Right renal cortex interstitium (tissue), 3 donors: Measurements from ENCODE around the gene ST8SIA4. TPM values are rescaled to one million over a fixed set of nuclear protein-coding genes. Genes with fewer than 3 reads are reported as not detected.

ENCODE experiments used
- DNase-seq, 3 donors: peaks; one replicate each; pipeline ENCODE4 v3.0.0-alpha.2; 2013; ENCODE audit warnings: low read depth in 3 of 3, low spot score in 2 of 3
- polyA plus RNA-seq, 3 donors: library from polyadenylated mRNA; unstranded; fragments of 120-200 nt; gene quantifications; one replicate each; pipeline ENCODE4 v1.2.1, GENCODE V29; 2013; ENCODE audit not compliant: insufficient read length in 3 of 3

ST8SIA4 gene
- polyA plus RNA-seq, 3 donors: 5.7 to 6.2 (median 6.1) TPM

GRCh38 chr5:100872408-100873190, 30.5 kb downstream of the ST8SIA4 start:
- DNase-seq: no peak

- no peak for DNase-seq
These were observed 36.0 kb downstream of the ST8SIA4 start for GRCh38 chr5:100867039-100867562.

GRCh38 chr5:100864931-100865330, 38.2 kb downstream of the ST8SIA4 start:
- DNase-seq: no peak

GRCh38 chr5:100863739-100864138, 39.3 kb downstream of the ST8SIA4 start:
- no peak for DNase-seq

- DNase-seq: no peak
These were observed 41.9 kb downstream of the ST8SIA4 start for GRCh38 chr5:100861148-100861547.

GRCh38 chr5:100860407-100860806, 42.7 kb downstream of the ST8SIA4 start:
- DNase-seq: no peak

GRCh38 chr5:100858987-100859545, 44.0 kb downstream of the ST8SIA4 start:
- no peak for DNase-seq

- DNase-seq: no peak
These were observed 46.6 kb downstream of the ST8SIA4 start for GRCh38 chr5:100856462-100856861.

GRCh38 chr5:100855937-100856430, 47.1 kb downstream of the ST8SIA4 start:
- no peak for DNase-seq

- DNase-seq: no peak
These were observed 47.8 kb downstream of the ST8SIA4 start for GRCh38 chr5:100855295-100855694.

- DNase-seq: no peak
These were observed 48.5 kb downstream of the ST8SIA4 start for GRCh38 chr5:100854591-100854990.

GRCh38 chr5:100853582-100853981, 49.5 kb downstream of the ST8SIA4 start:
- DNase-seq: no peak

GRCh38 chr5:100852988-100853449, 50.1 kb downstream of the ST8SIA4 start:
- no peak for DNase-seq

- DNase-seq: no peak
These were observed 51.0 kb downstream of the ST8SIA4 start for GRCh38 chr5:100852051-100852450.

- DNase-seq: no peak
These were observed 56.3 kb downstream of the ST8SIA4 start for GRCh38 chr5:100846772-100847171.

GRCh38 chr5:100842080-100842479, 61.0 kb downstream of the ST8SIA4 start:
- DNase-seq: no peak

GRCh38 chr5:100841358-100842076, 61.6 kb downstream of the ST8SIA4 start:
- DNase-seq: no peak

GRCh38 chr5:100840789-100841188, 62.3 kb downstream of the ST8SIA4 start:
- DNase-seq: no peak

GRCh38 chr5:100840370-100840769, 62.7 kb downstream of the ST8SIA4 start:
- no peak for DNase-seq

GRCh38 chr5:100838048-100838473, 65.0 kb downstream of the ST8SIA4 start:
- DNase-seq: no peak

- no peak for DNase-seq
These were observed 68.6 kb downstream of the ST8SIA4 start for GRCh38 chr5:100834519-100834918.
